Keratinocyte (primary cell): ENCODE measurements around the gene MAP2K5. TPM values are rescaled to one million over a fixed set of nuclear protein-coding genes. Genes with fewer than 3 reads are reported as not detected.

Source experiments
- DNase-seq: peaks from one replicate; pipeline ENCODE4 v3.0.0-alpha.2; 2011; ENCODE audit warnings: low read depth, missing footprints, low spot score
- FAIRE-seq: peaks from 2 replicates; lab custom pipeline; 2011; peaks lifted over from hg19 to GRCh38; lab: Jason Lieb, UNC
- H2AFZ ChIP-seq: 2 replicates; pipeline ENCODE4 v1.6.0; 2012; ENCODE audit warnings: low read length, control low read depth, inconsistent platforms; ENCODE audit not compliant: control insufficient read depth
- H3K27ac ChIP-seq: 2 replicates; pipeline ENCODE4 v1.5.1; 2011; ENCODE audit warnings: low read length; ENCODE audit not compliant: control insufficient read depth, insufficient read depth
- H3K27me3 ChIP-seq: 3 replicates; pipeline ENCODE4 v1.6.0; 2011; ENCODE audit warnings: low read length; ENCODE audit not compliant: control insufficient read depth, insufficient read depth; ENCODE audit errors: extremely low read depth
- H3K36me3 ChIP-seq, 2 experiments: 2 replicates in 1 of 2; 3 replicates in 1 of 2; pipeline ENCODE4 v1.5.1; 2011; ENCODE audit warnings: low read length in 2 of 2, mild to moderate bottlenecking in 1 of 2; ENCODE audit not compliant: control insufficient read depth in 2 of 2, insufficient read depth in 2 of 2; ENCODE audit errors: extremely low read depth in 1 of 2
- H3K4me1 ChIP-seq: 3 replicates; pipeline ENCODE4 v1.5.1; 2011; ENCODE audit warnings: low read length; ENCODE audit not compliant: control insufficient read depth, insufficient read depth; ENCODE audit errors: extremely low read depth
- H3K4me2 ChIP-seq: 3 replicates; pipeline ENCODE4 v1.6.0; 2011; ENCODE audit warnings: low read depth, low read length; ENCODE audit not compliant: control insufficient read depth, insufficient read depth; ENCODE audit errors: extremely low read depth
- H3K4me3 ChIP-seq, 3 experiments: fragments of 200-600 bp in 1 of 3; sonication (generic) in 1 of 3; 2 replicates in 2 of 3; 3 replicates in 1 of 3; pipeline ENCODE4 v1.5.1; 2011 to 2016; ENCODE audit warnings: low read length in 3 of 3, mild to moderate bottlenecking in 3 of 3, control low read depth in 2 of 3, inconsistent platforms in 1 of 3, low read depth in 1 of 3, mixed read lengths in 1 of 3, mixed run types in 1 of 3, moderate library complexity in 1 of 3; ENCODE audit not compliant: control insufficient read depth in 2 of 3, insufficient read depth in 2 of 3; ENCODE audit errors: extremely low read depth in 1 of 3
- H3K79me2 ChIP-seq: 2 replicates; pipeline ENCODE4 v1.6.0; 2012; ENCODE audit warnings: low read length; ENCODE audit not compliant: control insufficient read depth, insufficient read depth
- H3K9ac ChIP-seq: 3 replicates; pipeline ENCODE4 v1.6.0; 2011; ENCODE audit warnings: low read length; ENCODE audit not compliant: control insufficient read depth, insufficient read depth; ENCODE audit errors: extremely low read depth
- H3K9me1 ChIP-seq: 3 replicates; pipeline ENCODE4 v1.6.0; 2011; ENCODE audit warnings: low read length; ENCODE audit not compliant: control insufficient read depth, insufficient read depth; ENCODE audit errors: extremely low read depth
- H3K9me3 ChIP-seq: 2 replicates; pipeline ENCODE4 v1.5.1; 2012; ENCODE audit warnings: low read depth, low read length; ENCODE audit not compliant: control insufficient read depth
- H4K20me1 ChIP-seq: 3 replicates; pipeline ENCODE4 v1.6.0; 2011; ENCODE audit warnings: low read length; ENCODE audit not compliant: control insufficient read depth, insufficient read depth; ENCODE audit errors: extremely low read depth
- CTCF ChIP-seq, 3 experiments: IDR thresholded peaks in 1 of 3; conservative IDR thresholded peaks in 1 of 3; optimal IDR thresholded peaks in 1 of 3; 2 replicates in 2 of 3; 3 replicates in 1 of 3; pipeline versions ENCODE3 to v1.5.1; 2011; ENCODE audit warnings: low read length in 3 of 3, mild to moderate bottlenecking in 3 of 3, moderate library complexity in 2 of 3, control low read depth in 1 of 3, inconsistent platforms in 1 of 3; ENCODE audit not compliant: insufficient read depth in 2 of 3; ENCODE audit errors: extremely low read depth in 1 of 3
- EZH2 ChIP-seq: IDR thresholded peaks from one replicate; pipeline ENCODE4 v1.6.1; 2012; ENCODE audit warnings: inconsistent platforms, mild to moderate bottlenecking, low read length, moderate library complexity
- dilution Hi-C: fragments of 300-500 bp; cut with MboI; formaldehyde crosslinking; loops from one replicate; pipeline ENCODE4 v1.7.0; 2020; ENCODE audit warnings: low sequenced_read_pairs; ENCODE audit not compliant: extremely low pct_ligation_motif_present
- polyA plus RNA-seq, 5 experiments: library from polyadenylated mRNA; depleted of rRNA in 3 of 5; stranded (reverse) in 3 of 5; stranded (forward) in 1 of 5; unstranded in 1 of 5; fragments of >200 nt; gene quantifications; 1 replicate in 1 of 5; 2 replicates in 3 of 5; 3 replicates in 1 of 5; pipeline versions ENCODE4 v1.2.1 to v1.2.3, GENCODE V29; 2011 to 2012; ENCODE audit warnings: missing spikeins in 2 of 5, low read depth in 1 of 5, low replicate concordance in 1 of 5

The MAP2K5 gene
- polyA plus RNA-seq, 1 donor (not counting 4 experiments of a cell fraction or from before 2014, with no cell fraction given) = 3.6 TPM

GRCh38 chr15:67746450-67746849 is 203.9 kb downstream of the MAP2K5 start:
- Histone ChIP-seq H3K36me3 (no peaks in the 10 kb centered on the region), H3K4me2 (peak overlapping the region; percentile 62), H3K79me2 (no peaks in the 10 kb centered on the region), H2AFZ (peak overlapping the region; percentile 34), H4K20me1 (no peaks in the 10 kb centered on the region), H3K9me3 (no peaks in the 10 kb centered on the region), H3K27me3 (no peaks in the 10 kb centered on the region), H3K27ac (peak overlapping the region; percentile 76), H3K4me1 (peaks cover 29% of the 10 kb centered on the region), H3K9me1 (no peaks in the 10 kb centered on the region), H3K4me3 (peak overlapping the region in 1 of 3 experiments; percentile 24), H3K9ac (peak overlapping the region; percentile 34)
- dilution Hi-C loops = no loop called here
- FAIRE-seq (peak; percentile 92), DNase-seq (no peak)
- TF ChIP-seq CTCF (optimal IDR thresholded peaks at IDR 0.05 in 1 of 3, IDR thresholded peaks at IDR 0.05 in 1 of 3, conservative IDR thresholded peaks at IDR 0.05 in 1 of 3; ENCODE audit: extremely low read depth in 1 of 3, insufficient read depth in 2 of 3, low read length in 3 of 3) (no peak), EZH2 (no peak)

- Histone ChIP-seq H3K4me1 (peaks cover 29% of the 10 kb centered on the region), H4K20me1 (no peaks in the 10 kb centered on the region), H3K4me2 (no peak overlapping the region), H3K9me3 (no peaks in the 10 kb centered on the region), H3K36me3 (no peaks in the 10 kb centered on the region), H3K27ac (no peak overlapping the region), H3K4me3 (no peak overlapping the region), H3K9ac (no peak overlapping the region), H2AFZ (no peak overlapping the region), H3K27me3 (no peaks in the 10 kb centered on the region), H3K9me1 (no peaks in the 10 kb centered on the region), H3K79me2 (no peaks in the 10 kb centered on the region)
- dilution Hi-C loops = no loop called here
- no peak for TF ChIP-seq EZH2
- TF ChIP-seq CTCF (optimal IDR thresholded peaks at IDR 0.05 in 1 of 3, IDR thresholded peaks at IDR 0.05 in 1 of 3, conservative IDR thresholded peaks at IDR 0.05 in 1 of 3; ENCODE audit: extremely low read depth in 1 of 3, insufficient read depth in 2 of 3, low read length in 3 of 3) = no peak
- FAIRE-seq = no peak
- DNase-seq = no peak
These were observed 205.4 kb downstream of the MAP2K5 start for GRCh38 chr15:67747921-67748320.
